GM12878 (cell line): ENCODE results near the gene LRRC73. TPM values are rescaled to one million over a fixed set of nuclear protein-coding genes. Genes with fewer than 3 reads are reported as not detected.

Source experiments
- BCL11A ChIP-seq: IDR thresholded peaks from 2 replicates; pipeline ENCODE4 v1.6.1; 2011; ENCODE audit warnings: low read depth, low read length
- EP300 ChIP-seq, 2 experiments: fragments of 150-350 bp in 1 of 2; IDR thresholded peaks; 2 replicates each; pipeline ENCODE4 v1.6.1; 2011 to 2012; ENCODE audit warnings: low read depth in 2 of 2, low read length in 2 of 2, borderline replicate concordance in 1 of 2, improper control_type of control experiment in 1 of 2, inconsistent platforms in 1 of 2; ENCODE audit not compliant: control insufficient read depth in 1 of 2
- HCFC1 ChIP-seq: fragments of 150-350 bp; IDR thresholded peaks from 2 replicates; pipeline ENCODE4 v1.6.1; 2014; ENCODE audit warnings: low read length
- HDAC6 ChIP-seq: fragments of 200-600 bp; sonication (generic); IDR thresholded peaks from one replicate; pipeline ENCODE4 v1.8.0; 2017; ENCODE audit warnings: antibody characterized with exemption; ENCODE audit not compliant: unreplicated experiment
- IKZF2 ChIP-seq, 2 experiments: fragments of 450-650 bp; IDR thresholded peaks; 2 replicates each; pipeline ENCODE4 v1.6.1; 2017; ENCODE audit warnings: mild to moderate bottlenecking in 2 of 2, moderate library complexity in 2 of 2
- KAT2A ChIP-seq: conservative IDR thresholded peaks from 2 replicates; pipeline ENCODE4 v1.6.1; 2011; ENCODE audit warnings: low read depth, low read length; ENCODE audit not compliant: control insufficient read depth
- MTA3 ChIP-seq: IDR thresholded peaks from 2 replicates; pipeline ENCODE4 v1.6.1; 2012; ENCODE audit warnings: low read length, inconsistent platforms, borderline replicate concordance
- POLR2A ChIP-seq: IDR thresholded peaks from 2 replicates; pipeline ENCODE4 v1.6.1; 2011; ENCODE audit warnings: low read depth, mild to moderate bottlenecking, low read length
- PRDM15 ChIP-seq: fragments of 450-650 bp; formaldehyde crosslinking; IDR thresholded peaks from 2 replicates; pipeline ENCODE4 v1.4.0; 2020; ENCODE audit warnings: mild to moderate bottlenecking, moderate library complexity
- SUPT20H ChIP-seq: IDR thresholded peaks from 2 replicates; pipeline ENCODE4 v1.6.1; 2011; ENCODE audit warnings: low read depth, mild to moderate bottlenecking, low read length, moderate library complexity, borderline replicate concordance; ENCODE audit not compliant: control insufficient read depth
- TBL1XR1 ChIP-seq: IDR thresholded peaks from 2 replicates; pipeline ENCODE4 v1.6.1; 2012; ENCODE audit warnings: low read depth, low read length, improper control_type of control experiment
- TCF7 ChIP-seq: IDR thresholded peaks from 2 replicates; pipeline ENCODE4 v1.6.1; 2014; ENCODE audit warnings: antibody characterized with exemption, borderline replicate concordance
- ZNF207 ChIP-seq: fragments of 450-650 bp; IDR thresholded peaks from 2 replicates; pipeline ENCODE4 v1.6.1; 2014; ENCODE audit warnings: antibody characterized with exemption, mild to moderate bottlenecking, borderline replicate concordance
- ZNF217 ChIP-seq: fragments of 450-650 bp; IDR thresholded peaks from 2 replicates; pipeline ENCODE4 v1.6.1; 2017; ENCODE audit warnings: antibody characterized with exemption, mild to moderate bottlenecking
- polyA plus RNA-seq, 11 experiments: library from polyadenylated mRNA; depleted of rRNA in 4 of 11; unstranded in 6 of 11; stranded (reverse) in 5 of 11; fragments of >200 nt; fragmentation: Nextera tagmentation in 4 of 11; fragmentation: Illumina TruSeq in 1 of 11; extraction: Ambion mirVana in 4 of 11; extraction: Trizol in 1 of 11; gene quantifications; 1 replicate in 1 of 11; 2 replicates in 10 of 11; pipeline versions ENCODE4 v1.2.1 to v1.2.3, GENCODE V29; 2011 to 2016; ENCODE audit warnings: inconsistent platforms in 2 of 11, missing spikeins in 2 of 11, low read depth in 1 of 11
- total RNA-seq, 4 experiments: library from RNA; depleted of rRNA in 3 of 4; stranded (reverse); fragments of >200 nt in 3 of 4; fragmentation: Illumina TruSeq in 1 of 4; extraction: Trizol in 1 of 4; gene quantifications; 2 replicates each; pipeline versions ENCODE4 v1.2.1 to v1.2.3, GENCODE V29; 2013 to 2021
- TF ChIP-seq, protein P1 (sequence below): fragments of 450-650 bp; IDR thresholded peaks from 2 replicates; pipeline ENCODE4 v1.6.1; 2017; ENCODE audit warnings: low read depth, mild to moderate bottlenecking, moderate library complexity
- TF ChIP-seq, protein P2 (sequence below): fragments of 450-650 bp; IDR thresholded peaks from 2 replicates; pipeline ENCODE4 v1.6.1; 2018; ENCODE audit warnings: borderline replicate concordance, mild to moderate bottlenecking; ENCODE audit not compliant: partially characterized antibody
- TF ChIP-seq, protein P3 (sequence below): fragments of 150-350 bp; IDR thresholded peaks from 2 replicates; pipeline ENCODE4 v1.6.1; 2014; ENCODE audit warnings: mild to moderate bottlenecking, low read depth, low read length

Gene LRRC73
- total and polyA plus RNA-seq, 10 of the 15 experiments (the other 5 are each of a cell fraction or from before 2014, with no cell fraction given): 0.13 TPM; not detected in 9

DNA sequence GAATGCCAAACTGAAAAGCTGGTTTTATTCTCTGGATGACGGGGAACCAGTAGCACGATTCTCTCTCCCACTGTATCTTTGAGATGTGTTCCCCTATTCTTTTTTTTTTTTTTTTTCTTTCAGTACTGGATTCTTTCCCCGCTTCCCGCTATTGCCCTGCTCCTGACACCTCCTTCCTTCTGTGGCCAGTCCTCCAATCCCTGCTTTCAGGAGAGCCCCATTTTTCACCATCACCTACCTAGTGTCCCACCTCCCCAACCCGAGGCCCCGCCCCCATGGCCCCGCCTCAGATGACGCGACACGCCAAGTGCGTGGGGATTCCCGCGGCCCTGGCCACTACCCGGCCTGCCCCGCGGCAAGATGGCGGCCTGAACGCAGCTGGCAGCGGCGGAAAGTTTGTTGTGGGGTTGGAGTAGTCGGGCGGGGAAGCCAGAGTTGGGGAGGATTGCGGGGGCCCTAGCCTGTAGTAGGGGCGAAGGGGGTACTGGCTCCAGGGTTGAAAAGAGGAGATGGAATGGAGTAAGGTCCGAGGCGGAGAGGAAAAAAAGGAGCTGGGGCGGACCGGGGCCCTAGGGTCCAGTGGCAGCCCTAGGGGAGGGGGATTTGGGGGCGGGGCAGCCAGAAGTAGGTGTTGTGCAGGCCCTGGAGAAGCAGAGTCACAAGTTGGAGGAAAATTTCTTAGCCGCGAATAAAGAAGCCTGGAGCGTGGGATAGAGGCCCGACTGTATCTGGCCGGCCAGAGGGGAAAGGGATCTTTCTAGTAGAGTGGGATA, 32.7 kb downstream of the LRRC73 start, which contains the start of gene TJAP1 (continued):
- TF ChIP-seq, protein P1, sequence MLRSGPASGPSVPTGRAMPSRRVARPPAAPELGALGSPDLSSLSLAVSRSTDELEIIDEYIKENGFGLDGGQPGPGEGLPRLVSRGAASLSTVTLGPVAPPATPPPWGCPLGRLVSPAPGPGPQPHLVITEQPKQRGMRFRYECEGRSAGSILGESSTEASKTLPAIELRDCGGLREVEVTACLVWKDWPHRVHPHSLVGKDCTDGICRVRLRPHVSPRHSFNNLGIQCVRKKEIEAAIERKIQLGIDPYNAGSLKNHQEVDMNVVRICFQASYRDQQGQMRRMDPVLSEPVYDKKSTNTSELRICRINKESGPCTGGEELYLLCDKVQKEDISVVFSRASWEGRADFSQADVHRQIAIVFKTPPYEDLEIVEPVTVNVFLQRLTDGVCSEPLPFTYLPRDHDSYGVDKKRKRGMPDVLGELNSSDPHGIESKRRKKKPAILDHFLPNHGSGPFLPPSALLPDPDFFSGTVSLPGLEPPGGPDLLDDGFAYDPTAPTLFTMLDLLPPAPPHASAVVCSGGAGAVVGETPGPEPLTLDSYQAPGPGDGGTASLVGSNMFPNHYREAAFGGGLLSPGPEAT: peak; percentile 80
- TF ChIP-seq, protein P2, sequence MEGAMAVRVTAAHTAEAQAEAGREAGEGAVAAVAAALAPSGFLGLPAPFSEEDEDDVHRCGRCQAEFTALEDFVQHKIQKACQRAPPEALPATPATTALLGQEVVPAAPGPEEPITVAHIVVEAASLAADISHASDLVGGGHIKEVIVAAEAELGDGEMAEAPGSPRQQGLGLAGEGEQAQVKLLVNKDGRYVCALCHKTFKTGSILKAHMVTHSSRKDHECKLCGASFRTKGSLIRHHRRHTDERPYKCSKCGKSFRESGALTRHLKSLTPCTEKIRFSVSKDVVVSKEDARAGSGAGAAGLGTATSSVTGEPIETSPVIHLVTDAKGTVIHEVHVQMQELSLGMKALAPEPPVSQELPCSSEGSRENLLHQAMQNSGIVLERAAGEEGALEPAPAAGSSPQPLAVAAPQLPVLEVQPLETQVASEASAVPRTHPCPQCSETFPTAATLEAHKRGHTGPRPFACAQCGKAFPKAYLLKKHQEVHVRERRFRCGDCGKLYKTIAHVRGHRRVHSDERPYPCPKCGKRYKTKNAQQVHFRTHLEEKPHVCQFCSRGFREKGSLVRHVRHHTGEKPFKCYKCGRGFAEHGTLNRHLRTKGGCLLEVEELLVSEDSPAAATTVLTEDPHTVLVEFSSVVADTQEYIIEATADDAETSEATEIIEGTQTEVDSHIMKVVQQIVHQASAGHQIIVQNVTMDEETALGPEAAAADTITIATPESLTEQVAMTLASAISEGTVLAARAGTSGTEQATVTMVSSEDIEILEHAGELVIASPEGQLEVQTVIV: no peak
- TF ChIP-seq TCF7 (no peak), ZNF207 (no peak), SUPT20H (no peak), BCL11A (no peak), KAT2A (no peak), HCFC1 (peak; percentile 40; the same call in 1 of the 2 replicates), EP300 (IDR thresholded peaks at IDR 0.05; ENCODE audit: borderline replicate concordance in 1 of 2, control insufficient read depth in 1 of 2, low read depth in 2 of 2, low read length in 2 of 2) (no peak), HDAC6 (no peak), IKZF2 (IDR thresholded peaks at IDR 0.05) (no peak; a peak in 1 of 4 replicates), TBL1XR1 (peak; percentile 31; the same call in 1 of the 2 replicates), POLR2A (peak; percentile 93), MTA3 (no peak), PRDM15 (CRISPR knock-in tag) (no peak), ZNF217 (no peak)
- TF ChIP-seq, protein P3, sequence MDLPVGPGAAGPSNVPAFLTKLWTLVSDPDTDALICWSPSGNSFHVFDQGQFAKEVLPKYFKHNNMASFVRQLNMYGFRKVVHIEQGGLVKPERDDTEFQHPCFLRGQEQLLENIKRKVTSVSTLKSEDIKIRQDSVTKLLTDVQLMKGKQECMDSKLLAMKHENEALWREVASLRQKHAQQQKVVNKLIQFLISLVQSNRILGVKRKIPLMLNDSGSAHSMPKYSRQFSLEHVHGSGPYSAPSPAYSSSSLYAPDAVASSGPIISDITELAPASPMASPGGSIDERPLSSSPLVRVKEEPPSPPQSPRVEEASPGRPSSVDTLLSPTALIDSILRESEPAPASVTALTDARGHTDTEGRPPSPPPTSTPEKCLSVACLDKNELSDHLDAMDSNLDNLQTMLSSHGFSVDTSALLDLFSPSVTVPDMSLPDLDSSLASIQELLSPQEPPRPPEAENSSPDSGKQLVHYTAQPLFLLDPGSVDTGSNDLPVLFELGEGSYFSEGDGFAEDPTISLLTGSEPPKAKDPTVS: no peak
